Activated CD8-positive, alpha-beta memory T cell treated with anti-CD3 and anti-CD28 coated beads, Interleukin-2, amount 10 ng/mL, durations not matched to agents 7 days and 5 days (primary cell): ENCODE data around the gene NEK6. TPM values are rescaled to one million over a fixed set of nuclear protein-coding genes. Genes with fewer than 3 reads are reported as not detected.

Source experiments
- ATAC-seq: fragments of 150-1000 bp; cut with Tn5 transposase; one replicate; pipeline ENCODE4 v1.10.0; 2021; ENCODE audit warnings: moderate library complexity
- CTCF ChIA-PET: fragments of 350-600 bp; sonication (Branson Sonifier 250); formaldehyde crosslinking; loops from one replicate; lab custom pipeline; 2021; ENCODE audit warnings: antibody characterized with exemption; lab: Charles Lee
- DNase-seq: peaks from one replicate; pipeline ENCODE4 v3.0.0-alpha.2; 2020
- H3K27ac Mint-ChIP-seq: one replicate; pipeline ENCODE4 v1.8.0; 2021; ENCODE audit warnings: mild to moderate bottlenecking, mixed read lengths
- H3K27me3 Mint-ChIP-seq: one replicate; pipeline ENCODE4 v1.8.0; 2021; ENCODE audit warnings: mixed read lengths
- H3K36me3 Mint-ChIP-seq: one replicate; pipeline ENCODE4 v1.8.0; 2021; ENCODE audit warnings: mild to moderate bottlenecking, mixed read lengths
- H3K4me1 Mint-ChIP-seq: one replicate; pipeline ENCODE4 v1.8.0; 2021; ENCODE audit warnings: mixed read lengths
- H3K4me3 Mint-ChIP-seq: one replicate; pipeline ENCODE4 v1.8.0; 2021; ENCODE audit warnings: mild to moderate bottlenecking, moderate library complexity, mixed read lengths
- H3K9me3 Mint-ChIP-seq: one replicate; pipeline ENCODE4 v1.8.0; 2022; ENCODE audit warnings: low read depth, mixed read lengths
- total RNA-seq, 2 experiments: library from RNA; stranded (reverse); gene quantifications; one replicate each; pipeline ENCODE4 v1.2.3, GENCODE V29; 2021

Gene NEK6
- total RNA-seq, 2 experiments from 2014 or later, result 6.3 to 10.9 TPM

DNA sequence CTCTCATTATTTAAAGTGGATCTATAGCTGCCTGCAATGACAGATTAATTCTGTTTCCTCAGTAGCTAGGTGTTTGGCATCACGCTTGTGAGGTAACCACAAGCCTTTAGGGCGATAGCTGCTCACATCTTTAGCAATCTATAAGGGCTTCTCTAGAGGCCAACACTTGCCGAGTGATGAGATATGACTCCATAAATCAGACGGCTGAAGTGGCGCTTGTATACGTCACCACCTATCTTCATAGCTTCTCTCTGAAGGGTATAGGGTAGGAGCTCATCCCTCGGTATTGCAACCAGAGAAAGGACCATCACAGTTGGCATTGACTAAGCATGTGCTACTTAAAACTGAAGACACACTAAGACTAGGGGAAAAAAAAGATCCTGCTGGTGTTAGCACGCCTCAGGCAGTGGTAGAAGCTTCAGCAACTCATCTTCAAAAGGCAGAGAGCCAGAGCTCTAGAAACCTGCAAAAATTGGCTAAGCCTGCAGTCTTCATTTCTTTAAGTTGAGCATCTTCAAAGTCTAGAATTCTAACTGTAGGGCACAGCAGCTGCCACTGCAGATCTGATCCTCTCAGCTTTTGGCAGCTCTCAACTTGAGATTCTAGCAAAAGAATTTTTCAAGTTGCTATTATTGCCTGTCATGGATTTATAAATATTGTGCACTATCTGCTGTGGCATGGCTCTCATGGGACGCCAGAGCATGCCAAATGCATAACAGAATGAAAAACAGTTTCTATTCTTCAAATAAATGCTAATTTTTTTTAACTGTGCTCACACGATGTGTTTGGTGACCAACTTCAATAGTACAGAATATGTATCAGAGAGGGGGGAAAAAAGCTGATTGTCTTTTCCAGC, 120.0 kb downstream of the NEK6 start:
- Mint-ChIP-seq H3K27me3 (no peaks in the 10 kb centered on the region), H3K4me3 (no peak overlapping the region), H3K36me3 (peaks cover 18% of the 10 kb centered on the region), H3K9me3 (no peaks in the 10 kb centered on the region), H3K27ac (no peak overlapping the region), H3K4me1 (peaks cover 3% of the 10 kb centered on the region)
- DNase-seq (no peak), ATAC-seq (no peak)
- CTCF ChIA-PET, result interaction anchor here (1.2 to 1.3 kb wide), 4 partner anchors 10 to 22 kb away, joined by 3 read pairs; no protein-coding TSS in a partner anchor

DNA sequence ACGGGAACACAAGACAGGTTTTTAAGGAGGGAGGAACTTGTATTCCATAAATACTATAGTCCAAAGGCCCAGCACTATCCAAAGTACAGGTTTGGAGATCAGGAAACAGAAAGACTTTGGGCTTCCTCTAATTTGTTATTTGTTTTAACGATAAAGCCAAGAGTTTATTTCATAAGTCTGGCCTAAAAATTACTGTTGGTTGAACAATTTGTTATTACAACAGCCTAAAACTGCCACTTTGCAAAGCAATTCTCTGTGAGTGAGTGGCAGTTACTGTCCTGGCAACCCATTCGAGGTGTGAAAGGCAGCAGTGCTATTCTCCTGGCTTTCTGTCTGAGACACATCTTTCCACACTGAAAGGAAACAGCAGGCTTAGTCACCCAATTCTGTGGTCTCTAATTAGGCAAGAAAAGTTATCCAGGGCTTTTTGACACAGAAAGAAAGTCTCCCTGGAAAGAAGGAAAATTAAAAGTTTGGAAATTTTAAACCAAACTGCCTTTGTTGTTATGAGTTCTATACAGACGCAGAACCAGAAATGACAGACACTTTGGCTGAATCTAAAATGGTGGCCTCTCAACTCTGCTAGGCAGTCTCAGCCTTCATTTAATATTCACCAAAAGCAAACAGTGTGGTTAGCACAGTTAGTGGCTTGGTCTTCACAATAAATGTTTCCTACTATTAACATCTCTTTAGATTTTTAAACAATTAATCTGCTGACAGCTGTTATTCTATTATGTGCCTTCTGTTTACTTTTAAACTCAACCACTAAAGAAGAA, 123.6 kb downstream of the NEK6 start:
- CTCF ChIA-PET, result interaction anchor here (1.0 kb wide), 1 partner anchor 13 kb away, joined by 3 read pairs; no protein-coding TSS in a partner anchor
- DNase-seq (no peak), ATAC-seq (peak; percentile 51)
- H3K27me3 Mint-ChIP-seq, result no peaks in the 10 kb centered on the region
- H3K9me3 Mint-ChIP-seq, result no peaks in the 10 kb centered on the region
- H3K4me3 Mint-ChIP-seq, result no peak overlapping the region
- peaks cover 5% of the 10 kb centered on the region for H3K4me1 Mint-ChIP-seq
- peaks cover 20% of the 10 kb centered on the region for H3K36me3 Mint-ChIP-seq
- no peak overlapping the region for H3K27ac Mint-ChIP-seq

GRCh38 chr9:124384210-124384609, 126.5 kb downstream of the NEK6 start:
- peaks cover 5% of the 10 kb centered on the region for H3K4me1 Mint-ChIP-seq
- no peaks in the 10 kb centered on the region for H3K27me3 Mint-ChIP-seq
- ATAC-seq (no peak), DNase-seq (no peak)
- no peak overlapping the region for H3K4me3 Mint-ChIP-seq
- H3K9me3 Mint-ChIP-seq, result no peaks in the 10 kb centered on the region
- CTCF ChIA-PET, result interaction anchor here (1.7 kb wide), 1 partner anchor 9 kb away, joined by 5 read pairs; no protein-coding TSS in a partner anchor
- peaks cover 18% of the 10 kb centered on the region for H3K36me3 Mint-ChIP-seq
- H3K27ac Mint-ChIP-seq, result no peak overlapping the region

DNA sequence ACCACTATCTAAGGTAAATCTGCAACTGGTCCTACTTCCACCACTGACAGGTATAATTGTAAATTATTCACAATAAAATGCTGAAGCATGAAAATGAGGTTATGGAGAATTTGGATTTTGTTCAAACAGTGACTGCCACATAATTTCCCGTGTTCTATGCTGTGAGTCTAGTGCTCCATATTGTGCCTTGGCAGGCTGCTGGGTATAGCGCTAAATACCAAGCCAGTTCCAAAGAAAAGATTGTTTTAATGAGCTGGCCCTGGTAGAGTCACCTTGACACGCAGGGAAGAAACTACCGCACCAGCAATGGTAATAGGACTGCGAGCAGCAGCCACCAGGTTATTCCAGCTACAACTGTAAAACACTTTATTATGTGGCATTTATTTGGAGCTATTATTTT, 127.1 kb downstream of the NEK6 start:
- CTCF ChIA-PET, result interaction anchor here (0.8 to 1.7 kb wide), 2 partner anchors 8 to 258 kb away, joined by 5 read pairs; no protein-coding TSS in a partner anchor
- no peak for ATAC-seq
- Mint-ChIP-seq H3K27ac (no peak overlapping the region), H3K27me3 (no peaks in the 10 kb centered on the region), H3K4me3 (no peak overlapping the region), H3K4me1 (peaks cover 6% of the 10 kb centered on the region), H3K9me3 (no peaks in the 10 kb centered on the region), H3K36me3 (peaks cover 16% of the 10 kb centered on the region)
- no peak for DNase-seq

GRCh38 chr9:124385623-124386022, 127.9 kb downstream of the NEK6 start:
- Mint-ChIP-seq H3K27ac (no peak overlapping the region), H3K27me3 (no peaks in the 10 kb centered on the region), H3K4me1 (peaks cover 6% of the 10 kb centered on the region), H3K4me3 (no peak overlapping the region), H3K36me3 (peaks cover 14% of the 10 kb centered on the region), H3K9me3 (no peaks in the 10 kb centered on the region)
- CTCF ChIA-PET, result interaction anchor here (0.8 to 2.0 kb wide), 3 partner anchors 143 to 259 kb away, joined by 3 to 5 read pairs (median 5); no protein-coding TSS in a partner anchor
- ATAC-seq (no peak), DNase-seq (no peak)

- Mint-ChIP-seq H3K4me1 (peaks cover 10% of the 10 kb centered on the region), H3K27ac (no peak overlapping the region), H3K27me3 (no peaks in the 10 kb centered on the region), H3K9me3 (no peaks in the 10 kb centered on the region), H3K4me3 (no peak overlapping the region), H3K36me3 (peaks cover 16% of the 10 kb centered on the region)
- DNase-seq, result no peak
- CTCF ChIA-PET, result interaction anchor here (0.8 to 2.0 kb wide), 4 partner anchors 25 to 259 kb away, joined by 3 to 17 read pairs (median 4); no protein-coding TSS in a partner anchor
- ATAC-seq, result no peak
Measured at GRCh38 chr9:124386201-124386600, 128.5 kb downstream of the NEK6 start.

DNA sequence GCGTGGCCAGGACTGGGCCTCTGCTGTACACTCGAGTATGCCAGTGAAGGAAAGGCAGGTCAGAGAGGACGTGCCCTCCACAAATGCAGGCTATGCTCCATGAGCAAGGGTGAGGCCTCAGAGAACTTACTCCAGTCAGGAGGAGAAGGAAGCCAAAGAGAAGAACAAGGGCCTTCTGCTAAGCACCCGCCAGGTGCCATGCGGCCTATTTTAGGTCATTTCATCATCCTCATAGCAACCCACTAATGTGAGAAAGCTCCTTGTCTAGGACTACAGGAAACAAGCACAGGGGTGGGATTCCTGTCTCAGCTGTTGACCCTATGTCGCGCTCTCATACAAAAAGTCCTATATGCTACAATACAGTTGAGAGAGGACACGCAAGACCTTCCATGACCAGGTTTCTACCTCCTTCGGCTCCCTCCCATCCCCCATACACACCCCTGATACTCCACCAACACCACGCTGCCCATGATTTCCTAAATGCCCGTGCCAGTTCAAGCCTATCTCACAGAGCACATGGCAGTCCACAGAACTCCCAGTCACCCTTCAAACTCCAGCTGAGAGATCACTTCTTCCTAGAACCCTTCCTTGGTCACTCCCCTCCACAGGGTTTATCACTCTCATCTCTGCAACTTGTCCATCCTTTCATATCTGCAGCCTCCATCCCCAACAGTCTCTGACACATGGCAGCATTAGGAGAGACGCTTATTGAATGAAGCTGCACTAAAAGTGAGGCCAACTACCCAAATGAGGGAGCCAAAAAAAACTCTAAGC, 130.7 kb downstream of the NEK6 start:
- Mint-ChIP-seq H3K4me1 (peaks cover 15% of the 10 kb centered on the region), H3K27me3 (no peaks in the 10 kb centered on the region), H3K27ac (no peak overlapping the region), H3K4me3 (no peak overlapping the region), H3K36me3 (peaks cover 13% of the 10 kb centered on the region), H3K9me3 (no peaks in the 10 kb centered on the region)
- CTCF ChIA-PET, result interaction anchor here (1.3 to 2.4 kb wide), 4 partner anchors 10 to 261 kb away, joined by 3 to 5 read pairs (median 4); no protein-coding TSS in a partner anchor
- DNase-seq (no peak), ATAC-seq (no peak)

- CTCF ChIA-PET, result interaction anchor here (1.1 to 2.4 kb wide), 4 partner anchors 10 to 262 kb away, joined by 3 to 6 read pairs (median 5); no protein-coding TSS in a partner anchor
- ATAC-seq (no peak), DNase-seq (no peak)
- peaks cover 24% of the 10 kb centered on the region for H3K4me1 Mint-ChIP-seq
- no peak overlapping the region for H3K4me3 Mint-ChIP-seq
- no peaks in the 10 kb centered on the region for H3K27me3 Mint-ChIP-seq
- H3K27ac Mint-ChIP-seq, result no peak overlapping the region
- peaks cover 5% of the 10 kb centered on the region for H3K36me3 Mint-ChIP-seq
- no peaks in the 10 kb centered on the region for H3K9me3 Mint-ChIP-seq
Measured at GRCh38 chr9:124389146-124389939, 131.6 kb downstream of the NEK6 start.

DNA sequence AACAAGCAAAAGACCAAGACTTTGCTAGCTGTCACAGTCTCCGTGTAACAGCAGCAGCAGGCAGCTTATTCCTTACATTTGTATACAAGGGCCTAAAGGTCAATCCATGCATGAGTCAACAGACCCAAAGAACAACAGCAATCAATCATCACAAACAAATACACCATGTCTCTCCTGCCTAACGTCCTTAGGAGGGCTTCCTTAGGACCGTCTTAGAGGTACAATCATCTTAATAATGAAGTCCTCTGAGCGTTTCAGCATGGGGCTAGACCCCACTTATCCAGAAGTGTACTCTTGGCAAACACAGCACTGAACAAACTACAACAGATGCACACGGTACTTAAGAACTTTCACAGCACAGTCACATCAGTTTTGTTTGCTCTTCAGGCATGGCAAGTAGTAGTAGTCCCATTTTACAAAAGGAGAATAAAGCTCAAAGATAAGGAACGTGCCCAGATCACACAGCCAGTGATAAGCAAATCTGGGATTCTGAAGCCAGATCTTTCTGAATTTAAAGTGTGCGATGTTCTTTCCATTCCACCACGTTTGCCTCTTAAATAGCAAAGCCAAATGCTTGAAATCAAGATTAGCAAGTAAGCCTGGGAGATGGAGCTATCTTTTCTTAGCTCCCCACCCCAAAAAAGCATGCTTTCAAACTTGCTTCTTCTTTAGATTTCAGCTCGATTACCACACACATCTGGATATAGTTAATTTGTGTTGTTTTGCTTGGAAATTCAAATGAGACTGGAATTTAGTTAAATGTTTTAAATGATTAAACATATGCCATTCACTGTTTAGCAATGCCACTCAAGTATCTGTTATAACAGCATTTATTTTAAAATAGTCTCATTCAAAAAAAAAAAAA, 133.3 kb downstream of the NEK6 start:
- CTCF ChIA-PET, result interaction anchor here (0.9 to 2.4 kb wide), 7 partner anchors 12 to 265 kb away, joined by 3 to 6 read pairs (median 4); no protein-coding TSS in a partner anchor
- H3K4me3 Mint-ChIP-seq, result no peak overlapping the region
- H3K27ac Mint-ChIP-seq, result no peak overlapping the region
- H3K9me3 Mint-ChIP-seq, result no peaks in the 10 kb centered on the region
- H3K36me3 Mint-ChIP-seq, result peaks cover 5% of the 10 kb centered on the region
- peaks cover 35% of the 10 kb centered on the region for H3K4me1 Mint-ChIP-seq
- ATAC-seq (no peak), DNase-seq (no peak)
- H3K27me3 Mint-ChIP-seq, result no peaks in the 10 kb centered on the region

DNA sequence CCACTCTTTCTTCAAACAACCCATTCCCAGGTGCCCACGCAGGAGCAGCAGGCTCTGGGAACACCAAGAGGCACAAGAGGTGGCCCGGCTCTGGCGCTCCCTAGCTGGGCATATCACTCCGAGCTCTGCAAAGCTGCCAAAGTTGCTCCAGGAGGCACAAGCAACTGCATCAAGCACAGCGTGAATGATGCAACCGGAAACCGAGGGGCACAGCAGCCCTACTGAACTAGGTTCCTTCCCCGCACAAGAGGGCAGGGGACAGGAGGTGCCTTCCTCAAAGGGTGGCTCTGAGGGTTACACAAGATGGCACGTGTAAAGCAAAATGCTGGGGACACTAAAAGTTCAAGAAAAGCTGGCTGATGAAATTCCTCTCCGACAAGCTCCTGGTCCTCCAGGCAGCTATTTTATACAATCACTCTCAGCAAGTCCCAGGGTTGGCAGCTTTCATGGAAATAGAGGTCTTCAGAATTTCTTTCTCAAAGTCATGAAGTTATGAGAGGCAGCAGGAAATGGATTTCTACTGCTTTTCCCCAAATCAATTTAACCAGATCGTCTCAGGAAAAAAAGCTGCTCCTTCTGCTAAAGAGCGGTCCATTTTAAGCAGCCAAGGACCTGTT, 134.6 kb downstream of the NEK6 start:
- CTCF ChIA-PET, result interaction anchor here (1.2 to 4.3 kb wide), 4 partner anchors 8 to 352 kb away, joined by 3 to 19 read pairs (median 4); no protein-coding TSS in a partner anchor

More for the DNA sequence above, 134.6 kb downstream of the NEK6 start:
- DNase-seq, result no peak
- Mint-ChIP-seq H3K27me3 (no peaks in the 10 kb centered on the region), H3K36me3 (peaks cover 6% of the 10 kb centered on the region), H3K9me3 (no peaks in the 10 kb centered on the region), H3K4me3 (no peak overlapping the region), H3K27ac (no peak overlapping the region), H3K4me1 (peaks cover 38% of the 10 kb centered on the region)
- ATAC-seq, result no peak
